SKM-1 (cell line): Measurements from ENCODE around the gene TMEM205.
"Not testable (repeated sequence)": the region's sequence is repeated elsewhere in the genome, so short reads cannot be mapped to it uniquely, and the experiment has no call there.

Experiments
- DNase-seq: peaks from one replicate; lab custom pipeline; 2025; ENCODE audit not compliant: unreplicated experiment; lab: John Stamatoyannopoulos, UW

TMEM205 gene

DNA sequence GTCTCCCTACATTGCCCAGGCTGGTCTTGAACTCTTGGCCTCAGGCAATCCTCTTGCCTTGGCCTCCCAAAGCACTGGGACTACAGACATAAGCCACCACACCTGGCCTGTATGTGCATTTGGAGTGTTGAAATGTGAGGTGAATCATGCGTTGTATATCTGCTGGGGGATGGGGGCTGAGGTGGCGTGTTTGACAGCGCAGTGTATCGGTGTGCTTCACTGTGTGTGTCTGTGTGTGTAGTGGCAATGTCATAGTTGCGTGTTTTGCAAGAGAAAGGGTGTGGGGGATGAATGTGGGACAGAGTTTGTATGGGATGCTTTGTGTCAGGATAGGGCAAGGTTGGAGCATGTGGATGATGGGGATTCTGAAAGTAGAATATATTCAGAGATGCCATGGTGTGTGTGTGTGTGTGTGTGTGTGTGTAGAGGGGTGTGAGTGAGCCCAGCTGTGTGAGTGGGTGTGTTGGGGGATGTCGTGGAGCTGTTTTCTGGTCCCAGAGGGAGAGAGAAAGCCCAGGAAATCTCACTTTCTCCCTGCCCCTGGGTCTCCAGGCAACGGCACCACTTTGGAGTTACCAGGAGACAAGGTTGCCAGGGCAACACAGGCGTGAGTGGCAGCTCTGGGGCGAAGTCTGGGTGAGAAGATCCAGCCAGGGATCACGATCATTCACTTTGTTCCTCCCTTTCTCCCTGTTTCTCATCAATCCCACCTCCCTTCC, 27.3 kb upstream of the TMEM205 start:
- no peak for DNase-seq

DNA sequence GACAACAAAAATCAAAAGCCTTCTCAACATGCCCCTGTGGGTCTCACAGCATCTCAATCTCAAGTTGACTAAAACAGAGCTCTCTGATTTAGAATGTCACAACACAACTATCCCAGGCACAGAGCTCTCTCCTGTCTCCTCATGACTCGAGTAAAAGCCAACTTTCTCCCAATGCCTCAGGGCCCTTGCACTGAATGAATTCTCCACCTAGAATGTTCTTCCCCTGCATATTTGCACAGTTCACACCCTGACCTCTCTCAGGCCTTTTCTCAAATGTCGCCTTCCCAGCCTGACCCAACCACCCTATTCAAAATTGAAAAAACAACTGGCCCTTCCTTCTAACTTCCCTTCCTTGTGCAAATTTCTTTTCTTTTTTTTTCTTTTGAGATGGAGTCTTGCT, 24.7 kb upstream of the TMEM205 start:
- DNase-seq, result no peak

DNA sequence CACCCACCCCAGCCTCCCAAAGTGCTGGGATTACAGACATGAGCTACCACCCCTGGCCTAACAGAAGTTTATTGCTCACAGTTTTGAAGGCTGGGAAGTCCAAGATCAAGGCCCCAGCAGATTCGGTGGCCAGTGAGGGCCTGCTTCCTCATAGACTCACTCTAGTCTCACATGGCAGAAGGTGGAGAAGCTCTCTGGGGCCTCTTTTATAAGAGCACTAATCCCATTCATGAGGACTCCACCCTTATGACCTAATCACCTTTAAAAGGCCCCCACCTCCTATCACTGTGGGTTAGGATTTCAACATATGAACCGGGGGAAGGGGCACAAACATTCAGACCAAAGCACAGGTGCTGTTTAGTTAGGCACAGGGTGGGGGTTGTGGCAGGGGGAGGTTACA, 21.5 kb upstream of the TMEM205 start:
- DNase-seq, result no peak

DNA sequence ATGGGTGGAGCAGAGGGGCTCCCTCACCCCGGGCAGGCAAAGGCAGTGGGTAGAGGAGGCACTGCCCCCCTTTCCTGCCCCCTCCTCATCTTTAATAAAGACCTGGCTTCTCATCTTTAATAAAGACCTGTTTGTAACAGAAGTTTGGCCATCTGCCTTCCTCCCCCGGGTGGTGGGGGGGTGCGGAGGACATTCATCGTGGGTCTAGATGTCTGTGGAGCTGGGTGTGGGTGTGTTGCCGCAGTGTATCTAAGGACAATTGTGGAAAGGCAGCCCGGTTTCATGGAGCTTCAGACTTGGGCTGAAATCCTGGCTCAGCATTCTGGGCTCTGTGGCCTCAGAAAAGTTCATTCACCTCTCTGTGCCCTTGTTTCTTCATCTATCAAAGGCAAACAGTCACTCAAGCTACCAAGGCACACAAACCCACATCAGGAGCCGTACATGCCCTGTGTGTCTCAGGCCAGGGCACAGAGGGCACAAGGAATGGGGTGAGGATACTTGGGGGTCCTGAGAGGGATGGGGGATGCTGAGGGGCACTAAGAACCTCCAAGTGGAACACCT, 19.6 kb upstream of the TMEM205 start:
- no peak for DNase-seq

DNA sequence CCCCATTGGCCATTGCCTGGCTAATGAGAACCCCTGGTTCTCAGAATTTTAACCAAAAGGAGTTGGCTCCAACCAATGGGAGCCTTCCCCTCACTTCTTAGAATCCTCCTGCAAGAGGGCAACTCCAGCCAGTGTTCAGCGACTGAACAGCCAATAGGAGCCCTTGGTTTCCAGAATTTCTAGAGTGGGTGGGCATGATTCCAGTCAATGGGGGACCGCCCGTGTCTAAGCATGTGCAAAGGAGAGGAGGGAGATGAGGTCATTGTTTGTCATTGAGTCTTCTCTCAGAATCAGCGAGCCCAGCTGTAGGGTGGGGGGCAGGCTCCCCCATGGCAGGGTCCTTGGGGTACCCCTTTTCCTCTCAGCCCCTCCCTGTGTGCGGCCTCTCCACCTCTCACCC, 18.9 kb upstream of the TMEM205 start:
- no peak for DNase-seq

DNA sequence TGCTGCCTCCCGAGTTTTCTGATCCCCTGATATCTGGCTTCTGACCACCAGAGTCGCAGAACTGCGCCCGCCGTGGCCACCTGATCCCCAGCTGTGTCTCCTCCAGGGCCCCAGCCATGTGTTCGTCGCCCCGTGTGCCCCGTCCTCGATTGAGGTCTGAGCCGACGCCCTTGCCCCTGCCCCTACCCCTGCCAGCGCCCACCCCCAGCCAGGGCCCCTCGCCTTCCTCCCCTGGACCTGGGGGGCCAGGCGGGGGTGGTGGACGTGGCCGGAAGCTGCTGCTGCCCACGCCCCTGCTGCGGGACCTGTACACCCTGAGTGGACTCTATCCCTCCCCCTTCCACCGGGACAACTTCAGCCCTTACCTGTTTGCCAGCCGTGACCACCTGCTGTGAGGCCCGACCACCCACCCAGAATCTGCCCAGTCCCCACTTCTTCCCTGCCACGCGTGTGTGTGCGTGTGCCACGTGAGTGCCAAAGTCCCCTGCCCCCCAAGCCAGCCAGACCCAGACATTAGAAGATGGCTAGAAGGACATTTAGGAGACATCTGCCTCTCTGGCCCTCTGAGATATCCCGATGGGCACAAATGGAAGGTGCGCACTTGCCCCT, 18.3 kb upstream of the TMEM205 start:
- no peak for DNase-seq

DNA sequence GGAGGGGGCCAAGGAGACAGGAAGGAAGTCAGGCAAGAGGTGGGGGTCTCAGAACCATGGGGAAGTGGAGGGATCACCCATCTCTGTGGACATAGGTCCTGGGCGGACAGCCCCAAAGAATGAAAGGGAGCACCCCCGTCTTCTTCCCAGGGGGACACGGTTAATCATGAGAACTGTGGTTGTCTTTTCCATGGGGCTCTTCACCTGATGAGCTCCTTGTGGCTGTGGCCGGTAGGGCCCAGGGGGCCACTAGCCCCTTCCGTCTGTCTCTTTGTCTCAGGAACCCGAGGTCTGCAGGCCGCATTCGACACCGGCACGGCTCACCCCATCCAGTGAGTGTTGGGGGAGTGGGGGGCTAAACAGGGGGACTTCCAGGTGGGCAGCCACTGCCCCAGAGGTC, 17.8 kb upstream of the TMEM205 start:
- no peak for DNase-seq

DNA sequence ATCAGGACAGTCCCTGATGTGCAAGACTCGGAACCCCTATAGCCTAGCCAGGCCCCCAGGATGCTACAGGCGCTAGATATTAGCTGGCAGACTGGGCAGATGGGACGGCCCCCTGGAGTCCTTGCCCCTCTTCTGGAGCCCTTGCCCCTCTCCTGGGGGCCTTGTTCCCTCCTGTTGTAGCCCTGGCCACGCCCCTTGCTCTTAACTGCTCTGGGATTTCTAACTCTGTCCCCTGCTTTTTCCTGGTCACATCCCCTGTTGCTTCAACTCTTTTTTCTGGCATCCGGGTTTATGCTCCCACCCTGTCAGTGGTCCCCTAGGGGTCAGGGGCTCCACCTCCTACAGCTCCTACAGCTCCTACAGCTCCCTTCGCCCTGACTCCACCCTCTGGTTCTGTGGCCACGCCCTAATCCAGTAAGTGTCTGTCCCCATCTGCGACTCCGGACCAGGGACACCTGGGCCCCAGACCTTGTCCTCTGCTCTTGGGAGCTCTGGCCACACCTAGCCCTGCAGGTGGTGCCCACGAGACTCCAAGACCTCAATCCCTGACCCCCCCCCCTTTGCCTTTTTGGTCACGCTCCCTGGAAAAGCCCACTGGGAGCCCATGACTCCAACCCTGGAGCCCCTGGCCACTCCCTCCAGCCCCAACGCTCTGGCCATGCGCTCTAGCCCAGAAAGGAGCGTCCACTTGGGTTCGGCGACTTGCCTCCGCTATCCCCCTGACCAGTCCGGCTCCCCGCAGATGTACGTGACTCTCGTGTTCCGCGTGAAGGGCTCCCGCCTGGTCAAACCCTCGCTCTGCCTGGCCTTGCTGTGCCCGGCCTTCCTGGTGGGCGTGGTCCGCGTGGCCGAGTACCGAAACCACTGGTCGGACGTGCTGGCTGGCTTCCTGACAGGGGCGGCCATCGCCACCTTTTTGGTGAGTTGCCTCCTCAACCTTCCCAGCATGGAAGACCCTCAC, 16.0 kb upstream of the TMEM205 start:
- DNase-seq, result no peak

DNA sequence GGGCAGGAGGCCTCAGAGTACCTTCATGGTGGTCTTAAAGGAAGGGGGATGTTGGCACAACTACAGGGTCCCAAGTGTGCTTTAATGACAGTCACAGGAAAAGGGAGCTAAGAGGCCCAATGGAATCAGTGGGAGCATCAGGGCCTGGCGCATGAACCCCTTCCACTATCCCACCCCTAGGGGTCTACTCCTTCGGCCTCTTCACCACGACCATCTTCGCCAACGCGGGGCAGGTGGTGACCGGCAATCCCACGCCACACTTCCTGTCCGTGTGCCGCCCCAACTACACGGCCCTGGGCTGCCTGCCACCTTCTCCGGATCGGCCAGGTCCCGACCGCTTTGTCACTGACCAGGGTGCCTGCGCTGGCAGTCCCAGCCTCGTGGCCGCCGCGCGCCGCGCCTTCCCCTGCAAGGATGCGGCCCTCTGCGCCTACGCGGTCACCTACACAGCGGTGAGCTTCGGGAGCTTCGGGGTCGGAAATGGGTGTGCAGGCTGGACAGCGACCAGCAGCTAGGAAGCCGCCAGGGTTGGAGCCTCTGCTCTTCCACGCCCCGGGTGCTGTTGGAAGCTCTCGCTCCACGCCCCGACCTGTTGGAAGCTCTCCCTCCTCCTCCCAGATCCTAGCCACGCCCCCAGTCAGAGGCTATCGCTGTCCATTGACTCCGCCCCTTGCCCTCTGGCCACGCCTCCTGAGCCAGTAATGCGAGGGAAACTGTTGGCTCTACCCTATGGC, 15.1 kb upstream of the TMEM205 start:
- no peak for DNase-seq

DNA sequence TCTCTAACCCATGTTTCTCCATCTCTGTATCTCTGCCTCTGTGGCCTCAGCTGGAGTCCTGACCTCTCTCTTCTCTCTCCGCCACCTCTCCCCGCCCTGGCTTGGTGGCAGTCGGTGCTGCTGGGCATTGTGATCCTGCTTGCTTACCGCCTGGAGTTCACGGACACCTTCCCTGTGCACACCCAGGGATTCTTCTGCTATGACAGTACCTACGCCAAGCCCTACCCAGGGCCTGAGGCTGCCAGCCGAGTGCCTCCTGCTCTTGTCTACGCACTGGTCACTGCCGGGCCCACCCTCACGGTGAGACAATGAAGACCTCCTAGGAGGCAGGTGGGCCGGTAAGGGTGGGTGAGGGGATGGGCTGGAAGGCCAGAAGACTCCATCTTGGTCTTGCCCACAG, 13.4 kb upstream of the TMEM205 start:
- no peak for DNase-seq

DNA sequence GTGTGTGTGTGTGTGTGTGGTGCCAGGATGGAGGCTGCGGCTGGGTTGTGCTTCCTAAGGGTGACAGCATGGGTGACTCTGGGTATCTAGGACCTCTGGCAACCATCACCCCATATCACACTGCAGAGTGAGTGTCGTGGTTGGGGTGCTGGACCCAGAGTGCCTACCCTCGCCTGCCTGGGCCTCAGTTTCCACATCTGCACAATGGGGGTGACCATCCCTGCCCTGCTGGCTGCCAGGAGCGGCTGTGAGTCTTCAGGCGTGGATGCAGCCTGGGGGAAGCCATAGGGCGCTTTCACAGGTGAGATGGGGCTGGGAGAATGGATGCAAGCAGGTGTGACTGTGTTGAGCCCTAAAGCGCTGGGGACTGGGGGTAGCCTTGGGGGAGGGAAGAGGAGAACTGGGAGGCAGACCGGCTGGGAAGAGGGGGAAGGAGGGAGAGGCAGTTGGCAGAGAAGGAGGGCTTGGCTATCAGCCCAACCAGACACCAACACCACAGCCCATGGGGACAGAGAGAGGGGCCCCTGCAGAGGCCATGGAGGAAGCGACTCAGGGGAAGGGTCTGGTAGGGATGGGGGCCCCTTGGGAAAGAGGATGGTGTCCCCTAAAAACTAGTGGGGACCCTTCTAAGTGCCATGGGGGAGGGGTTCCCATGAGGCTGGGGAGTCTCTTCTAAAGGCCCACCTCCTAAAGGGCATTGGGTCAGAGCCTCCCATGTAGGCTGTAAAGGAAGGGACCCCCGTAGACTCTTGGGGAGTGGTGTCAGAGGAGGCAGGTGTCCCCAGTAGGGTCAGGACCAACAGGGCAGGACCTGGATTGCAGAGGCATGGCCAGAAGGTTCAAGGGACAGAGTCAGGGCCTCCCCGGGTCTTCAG, 10.8 kb upstream of the TMEM205 start:
- no peak for DNase-seq

DNA sequence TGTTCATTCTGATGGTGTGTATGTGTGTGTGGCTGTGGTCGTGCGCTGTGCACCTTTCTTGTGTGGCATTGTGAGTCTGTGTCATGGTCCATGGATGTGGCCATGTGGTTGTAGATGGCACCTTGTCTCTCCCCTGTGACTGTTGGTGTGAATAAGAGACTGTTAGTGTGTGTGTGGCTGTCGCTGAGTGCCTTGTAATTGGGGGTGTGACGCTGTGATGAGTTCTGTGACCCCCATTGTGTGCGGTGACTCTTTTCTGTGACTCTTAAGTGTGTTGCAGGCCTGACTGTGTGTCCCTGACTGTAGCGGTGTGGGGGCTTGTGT, 10.0 kb upstream of the TMEM205 start:
- no peak for DNase-seq

DNA sequence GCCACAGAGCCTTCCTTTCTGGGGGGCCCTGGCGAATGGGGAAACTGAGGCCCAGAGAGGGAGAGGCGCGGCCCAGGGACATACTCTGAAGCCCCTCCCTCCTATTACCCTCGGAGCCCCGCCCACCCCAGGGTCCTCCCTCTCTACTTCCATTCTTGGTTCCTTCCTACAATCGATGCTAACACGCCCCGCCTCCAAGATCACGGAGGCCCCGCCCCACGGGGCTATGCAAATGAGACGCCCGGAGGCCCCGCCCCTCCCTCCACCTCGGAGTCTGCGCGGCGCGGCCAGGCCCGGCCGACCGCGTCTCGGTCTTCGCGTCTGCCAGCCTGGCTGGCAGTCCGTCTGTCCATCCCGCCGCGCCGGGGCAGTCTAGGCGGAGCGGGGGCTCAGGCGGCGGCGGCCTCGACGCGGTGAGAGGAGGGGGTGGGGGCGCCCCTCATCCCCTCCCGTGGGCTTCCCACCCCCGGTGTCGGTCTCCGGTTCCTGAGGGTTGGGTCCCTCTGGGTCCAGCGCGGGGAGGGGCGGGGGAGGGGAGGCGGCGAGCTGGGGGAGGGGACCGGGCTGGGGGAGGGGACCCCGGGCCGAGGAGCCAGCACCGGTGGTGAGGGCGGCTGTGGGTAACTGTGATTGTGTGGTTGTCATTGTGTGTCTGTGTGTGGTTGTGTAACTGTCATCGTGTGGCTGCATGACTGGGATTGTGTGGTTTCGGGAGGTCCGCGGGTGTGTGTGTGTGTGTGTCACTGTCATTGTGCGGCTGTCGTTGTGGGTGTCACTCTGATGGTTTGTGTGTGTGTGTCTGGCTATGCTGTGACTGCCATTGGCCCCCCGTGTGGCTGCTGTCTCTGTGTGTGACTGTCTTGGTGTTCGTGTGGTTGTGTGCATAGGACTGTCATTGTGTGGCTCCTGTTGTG, 9.3 kb upstream of the TMEM205 start, which contains the start of gene PLPPR2:
TSS of gene PLPPR2 (plus strand) at position 273 of the 914 bp plus-strand sequence. CDS start 2,242 bp downstream, outside the sequence.
- DNase-seq, result peak; percentile 78

DNA sequence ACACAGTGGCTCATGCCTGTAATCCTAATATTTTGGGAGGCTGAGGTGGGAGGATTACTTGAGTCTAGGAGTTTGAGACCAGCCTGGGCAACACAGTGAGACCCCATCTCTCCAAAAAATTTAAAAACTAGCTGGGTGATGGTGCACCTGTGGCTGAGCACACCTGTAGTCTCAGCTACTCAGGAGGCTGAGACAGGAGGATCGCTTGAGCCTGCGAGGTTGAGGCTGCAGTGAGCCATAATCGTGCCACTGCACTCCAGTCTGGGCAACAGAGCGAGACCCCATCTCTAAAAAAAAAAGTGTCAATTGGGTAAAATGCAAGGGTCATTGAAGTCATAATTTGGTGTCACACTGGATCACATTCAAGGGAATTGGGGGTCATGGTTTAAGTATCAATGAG, 8.0 kb upstream of the TMEM205 start:
- not testable (repeated sequence) for DNase-seq

DNA sequence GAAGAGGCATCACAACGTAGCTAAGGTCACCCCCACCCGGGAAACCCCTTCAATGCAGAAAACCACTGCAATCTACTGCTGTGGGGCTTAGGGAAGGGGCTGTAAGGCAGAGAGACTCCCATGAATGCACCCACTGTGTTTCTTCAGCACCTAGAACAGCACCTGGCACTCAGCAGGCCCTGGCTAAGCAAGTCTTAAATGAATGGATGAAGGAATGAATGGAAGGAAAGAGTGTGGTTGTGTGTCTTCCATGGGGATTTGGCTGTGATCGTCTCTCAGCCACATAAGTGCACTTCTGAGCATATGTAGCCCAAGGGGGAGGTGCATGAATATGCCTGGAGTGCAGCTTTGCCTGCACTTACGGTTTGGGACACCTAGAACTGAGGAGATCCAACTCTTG, 3.1 kb upstream of the TMEM205 start:
- DNase-seq, result no peak

DNA sequence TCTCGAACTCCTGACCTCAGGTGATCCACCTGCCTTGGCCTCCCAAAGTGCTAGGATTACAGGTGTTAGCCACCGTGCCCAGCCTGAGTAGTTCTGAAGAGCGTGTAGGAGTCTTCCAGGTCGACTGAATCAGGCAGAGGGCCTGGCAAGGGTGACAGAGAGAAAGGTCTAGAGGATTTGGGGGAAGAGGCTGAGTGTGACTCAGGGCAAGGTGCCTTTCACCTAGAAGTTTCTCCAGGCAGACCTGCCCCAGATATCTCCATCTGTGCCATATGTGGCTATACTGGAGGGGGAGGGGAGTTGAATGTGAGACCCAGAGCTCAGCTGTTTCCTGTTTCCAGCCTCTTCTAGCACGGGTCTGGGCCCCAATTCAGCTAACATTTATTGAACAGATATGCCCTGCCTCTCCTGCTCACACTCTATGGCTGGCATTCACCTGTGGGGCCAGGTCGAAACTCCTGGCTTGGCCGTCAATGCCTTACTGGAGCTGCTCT, 1.5 kb upstream of the TMEM205 start:
- DNase-seq, result no peak

DNA sequence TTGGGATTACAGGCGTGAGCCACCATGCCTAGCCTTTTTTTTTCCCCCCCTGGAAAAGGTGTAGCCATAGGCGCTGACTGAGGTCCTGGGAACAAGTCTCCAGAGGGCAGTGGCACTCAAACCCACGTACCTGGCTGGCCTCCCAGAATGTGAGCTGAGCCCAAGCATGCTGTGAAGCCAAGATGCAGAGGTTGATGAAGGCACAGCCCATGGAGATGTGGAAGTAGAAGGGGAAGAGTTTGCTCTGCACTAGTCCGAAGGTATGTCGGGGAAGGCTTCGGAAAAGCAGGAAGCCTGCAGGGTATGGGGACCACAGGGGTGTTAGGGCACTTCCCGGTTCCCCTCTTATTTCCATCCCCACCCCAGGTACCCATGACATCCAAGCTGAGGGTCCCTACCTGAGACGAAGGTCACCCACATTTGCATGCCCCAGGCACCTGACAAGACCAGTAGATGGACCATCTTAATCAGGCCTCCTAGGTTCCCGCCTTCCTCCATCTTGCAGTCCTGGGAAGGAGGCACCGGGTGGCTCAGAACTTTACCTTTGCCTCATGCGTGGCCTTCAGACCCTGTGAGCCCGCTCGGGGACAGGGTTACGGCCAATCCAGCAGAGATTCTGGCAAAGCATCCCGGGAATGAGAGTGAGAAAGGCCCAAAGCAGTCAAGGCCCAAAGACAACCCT, 805 bp downstream of the TMEM205 start:
- no peak for DNase-seq

DNA sequence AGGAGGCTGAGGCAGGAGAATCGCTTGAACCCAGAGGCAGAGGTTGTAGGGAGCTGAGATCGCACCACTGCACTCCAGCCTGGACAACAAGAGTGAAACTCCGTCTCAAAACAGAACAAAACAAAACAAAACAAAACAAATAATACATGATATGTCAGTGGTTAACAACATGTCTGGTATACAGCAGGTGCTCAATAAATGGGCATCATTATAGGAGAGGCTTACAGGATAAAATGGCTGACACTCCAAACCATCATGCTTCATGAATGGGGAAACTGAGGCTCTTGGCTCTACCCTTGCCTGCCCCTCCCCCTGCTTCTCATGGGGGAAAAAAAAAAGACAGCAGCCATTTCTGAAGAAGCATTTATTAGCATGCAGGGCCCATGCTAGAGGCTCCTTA, 3.6 kb downstream of the TMEM205 start:
- DNase-seq, result no peak
